H1 (cell line): ENCODE measurements around the gene MMP11. TPM values are rescaled to one million over a fixed set of nuclear protein-coding genes. Genes with fewer than 3 reads are reported as not detected.

Experiments used
- CTCF ChIA-PET: fragments of 300-600 bp; sonication (Branson Sonifier 250); formaldehyde crosslinking; loops from one replicate; lab custom pipeline; 2021; ENCODE audit not compliant: partially characterized antibody; lab: Charles Lee
- POLR2A ChIA-PET: fragments of 300-600 bp; sonication (Branson Sonifier 250); formaldehyde crosslinking; loops from one replicate; lab custom pipeline; 2021; ENCODE audit warnings: inconsistent platforms; ENCODE audit not compliant: partially characterized antibody; lab: Charles Lee
- DNase-seq, 2 experiments: peaks; one replicate each; pipeline versions ENCODE4 v3.0.0 to v3.0.0-alpha.2; 2010 to 2022; ENCODE audit warnings: low spot score in 2 of 2, low read depth in 1 of 2, mixed read lengths in 1 of 2
- FAIRE-seq: peaks from 2 replicates; lab custom pipeline; 2011; peaks lifted over from hg19 to GRCh38; lab: Jason Lieb, UNC
- H2AFZ ChIP-seq: 2 replicates; pipeline ENCODE4 v1.8.1; 2012; ENCODE audit warnings: low read length, inconsistent platforms
- H2AK5ac ChIP-seq: 2 replicates; pipeline ENCODE4 v1.6.1; 2013; ENCODE audit warnings: low read depth, low read length
- H2BK120ac ChIP-seq: replicated peaks from 2 replicates; pipeline ENCODE3; 2013; ENCODE audit warnings: low read depth, low read length, inconsistent platforms
- H2BK12ac ChIP-seq: 2 replicates; pipeline ENCODE4 v1.6.1; 2013; ENCODE audit warnings: low read depth, low read length
- H2BK15ac ChIP-seq: 2 replicates; pipeline ENCODE4 v1.6.1; 2013; ENCODE audit warnings: low read length
- H2BK20ac ChIP-seq: 2 replicates; pipeline ENCODE4 v1.6.1; 2013; ENCODE audit warnings: low read length
- H2BK5ac ChIP-seq: 2 replicates; pipeline ENCODE4 v1.6.1; 2013; ENCODE audit warnings: low read depth, low read length
- H3K14ac ChIP-seq: 2 replicates; pipeline ENCODE4 v1.6.1; 2013; ENCODE audit warnings: inconsistent platforms; ENCODE audit not compliant: insufficient read length
- H3K18ac ChIP-seq: 2 replicates; pipeline ENCODE4 v1.6.1; 2013; ENCODE audit warnings: low read length; ENCODE audit errors: extremely low read depth
- H3K23ac ChIP-seq: 2 replicates; pipeline ENCODE4 v1.6.1; 2013; ENCODE audit warnings: inconsistent platforms; ENCODE audit not compliant: insufficient read length
- H3K23me2 ChIP-seq: 2 replicates; pipeline ENCODE4 v1.6.1; 2013; ENCODE audit warnings: low read depth, low read length
- H3K27ac ChIP-seq: 2 replicates; pipeline ENCODE4 v1.6.1; 2011; ENCODE audit warnings: low read depth, low read length, inconsistent platforms
- H3K27me3 ChIP-seq, 4 experiments: replicated peaks in 1 of 4; 1 replicate in 1 of 4; 2 replicates in 3 of 4; pipeline versions ENCODE4 v1.6.1 to v1.8.1; 2011 to 2013; ENCODE audit warnings: low read length in 3 of 4, mild to moderate bottlenecking in 3 of 4, inconsistent platforms in 2 of 4, mixed read lengths in 2 of 4, moderate library complexity in 1 of 4; ENCODE audit not compliant: control insufficient read depth in 3 of 4, insufficient read depth in 3 of 4; ENCODE audit errors: extremely low read depth in 1 of 4
- H3K36me3 ChIP-seq, 4 experiments: 2 replicates each; pipeline versions ENCODE4 v1.6.1 to v1.8.1; 2011 to 2013; ENCODE audit warnings: mild to moderate bottlenecking in 4 of 4, low read length in 3 of 4, moderate library complexity in 2 of 4, control low read depth in 1 of 4, inconsistent platforms in 1 of 4; ENCODE audit not compliant: insufficient read depth in 4 of 4, control insufficient read depth in 2 of 4
- H3K4ac ChIP-seq: replicated peaks from 2 replicates; pipeline ENCODE3; 2013; ENCODE audit warnings: low read length, low read depth, mixed read lengths, inconsistent platforms; ENCODE audit not compliant: insufficient read length
- H3K4me1 ChIP-seq, 4 experiments: replicated peaks in 1 of 4; 1 replicate in 1 of 4; 2 replicates in 3 of 4; pipeline versions ENCODE4 v1.6.1 to v1.8.1; 2011 to 2013; ENCODE audit warnings: low read length in 3 of 4, inconsistent platforms in 2 of 4, mixed read lengths in 1 of 4; ENCODE audit not compliant: insufficient read depth in 4 of 4, control insufficient read depth in 3 of 4
- H3K4me2 ChIP-seq, 2 experiments: 2 replicates each; pipeline versions ENCODE4 v1.6.1 to v1.8.1; 2011 to 2013; ENCODE audit warnings: low read depth in 2 of 2, low read length in 2 of 2, control low read depth in 1 of 2, inconsistent platforms in 1 of 2, mild to moderate bottlenecking in 1 of 2; ENCODE audit not compliant: insufficient read depth in 1 of 2
- H3K4me3 ChIP-seq, 4 experiments: fragments of 200-600, 300-600 bp in 1 of 4; sonication (generic), shearing (Covaris generic), sonication (Bioruptor Twin) in 1 of 4; 2 replicates each; pipeline versions ENCODE4 v1.5.1 to v1.8.1; 2011 to 2016; ENCODE audit warnings: low read length in 4 of 4, low read depth in 3 of 4, control low read depth in 2 of 4, inconsistent platforms in 2 of 4, mild to moderate bottlenecking in 2 of 4, mixed read lengths in 1 of 4, moderate library complexity in 1 of 4; ENCODE audit not compliant: insufficient read depth in 2 of 4; ENCODE audit errors: extremely low read depth in 1 of 4
- H3K56ac ChIP-seq: replicated peaks from 2 replicates; pipeline ENCODE3; 2013; ENCODE audit warnings: low read depth, mild to moderate bottlenecking, mixed read lengths, low read length, inconsistent platforms; ENCODE audit not compliant: insufficient read length
- H3K79me1 ChIP-seq: 2 replicates; pipeline ENCODE4 v1.6.1; 2013; ENCODE audit warnings: low read depth, low read length, control low read depth
- H3K79me2 ChIP-seq, 2 experiments: 2 replicates each; pipeline versions ENCODE4 v1.6.1 to v1.8.1; 2012 to 2013; ENCODE audit warnings: low read length in 2 of 2, mild to moderate bottlenecking in 2 of 2, inconsistent platforms in 1 of 2; ENCODE audit not compliant: insufficient read depth in 2 of 2, control insufficient read depth in 1 of 2
- H3K9ac ChIP-seq, 4 experiments: replicated peaks in 1 of 4; 1 replicate in 1 of 4; 2 replicates in 3 of 4; pipeline versions ENCODE4 v1.6.1 to v1.8.1; 2011 to 2013; ENCODE audit warnings: low read depth in 3 of 4, low read length in 3 of 4, control low read depth in 2 of 4, mild to moderate bottlenecking in 2 of 4, moderate library complexity in 2 of 4, inconsistent platforms in 1 of 4; ENCODE audit errors: extremely low read depth in 1 of 4
- H3K9me3 ChIP-seq, 2 experiments: 2 replicates each; pipeline versions ENCODE4 v1.6.1 to v1.8.1; 2012 to 2013; ENCODE audit warnings: mild to moderate bottlenecking in 2 of 2, moderate library complexity in 2 of 2, control low read depth in 1 of 2, inconsistent platforms in 1 of 2, low read depth in 1 of 2, low read length in 1 of 2, mixed read lengths in 1 of 2; ENCODE audit not compliant: insufficient read depth in 2 of 2
- H4K20me1 ChIP-seq, 2 experiments: replicated peaks in 1 of 2; 2 replicates each; pipeline versions ENCODE3 to v1.8.1; 2011 to 2013; ENCODE audit warnings: inconsistent platforms in 2 of 2, low read length in 2 of 2, mild to moderate bottlenecking in 1 of 2; ENCODE audit not compliant: insufficient read depth in 2 of 2, control insufficient read depth in 1 of 2
- H4K5ac ChIP-seq: 2 replicates; pipeline ENCODE4 v1.6.1; 2013; ENCODE audit warnings: low read length, low read depth, mixed read lengths, inconsistent platforms; ENCODE audit not compliant: insufficient read length
- H4K8ac ChIP-seq: 2 replicates; pipeline ENCODE4 v1.8.0; 2013; ENCODE audit warnings: mild to moderate bottlenecking, moderate library complexity, low read length, inconsistent platforms; ENCODE audit not compliant: insufficient read depth; ENCODE audit errors: extremely low read depth
- H4K91ac ChIP-seq: replicated peaks from 2 replicates; pipeline ENCODE3; 2013; ENCODE audit warnings: low read length, mixed read lengths, inconsistent platforms; ENCODE audit not compliant: insufficient read length
- ASH2L ChIP-seq: fragments of 200-600, 300-600 bp; sonication (generic); IDR thresholded peaks from one replicate; pipeline ENCODE4 v1.7.1; 2017; ENCODE audit warnings: low read length
- FOSL1 ChIP-seq: IDR thresholded peaks from 2 replicates; pipeline ENCODE4 v1.6.1; 2011; ENCODE audit warnings: mild to moderate bottlenecking, low read depth, low read length, moderate library complexity; ENCODE audit not compliant: insufficient read depth
- GTF2F1 ChIP-seq: IDR thresholded peaks from 2 replicates; pipeline ENCODE4 v1.6.1; 2012; ENCODE audit warnings: low read depth, low read length, improper control_type of control experiment, borderline replicate concordance
- HDAC2 ChIP-seq, 2 experiments: fragments of 300-600 bp in 1 of 2; sonication (generic) in 1 of 2; IDR thresholded peaks; 2 replicates each; pipeline ENCODE4 v1.6.1; 2011 to 2012; ENCODE audit warnings: low read depth in 2 of 2, low read length in 2 of 2, mild to moderate bottlenecking in 2 of 2, moderate library complexity in 2 of 2, borderline replicate concordance in 1 of 2, inconsistent platforms in 1 of 2
- RXRA ChIP-seq: IDR thresholded peaks from 2 replicates; pipeline ENCODE4 v1.6.1; 2011; ENCODE audit warnings: low read depth, mild to moderate bottlenecking, low read length, moderate library complexity; ENCODE audit not compliant: insufficient read depth
- WGBS, 2 experiments: shearing (Covaris generic) in 1 of 2; methylation state at CpG; one replicate each; pipeline versions ENCODE4 v1.1.6 to v1.1.7; 2013 to 2015; ENCODE audit warnings: low lambda C conversion rate in 2 of 2, mixed read lengths in 2 of 2, inconsistent platforms in 1 of 2, low coverage in 1 of 2, missing lambda C conversion rate in 1 of 2; ENCODE audit not compliant: insufficient replicate concordance in 2 of 2, insufficient coverage in 1 of 2, insufficient read length in 1 of 2; ENCODE audit errors: extremely low coverage in 1 of 2, missing lambda C conversion rate in 1 of 2; 5-methylcytosine and 5-hydroxymethylcytosine counted together
- polyA plus RNA-seq, 7 experiments: library from polyadenylated mRNA; depleted of rRNA in 3 of 7; stranded (reverse) in 5 of 7; unstranded in 2 of 7; fragments of >200 nt in 5 of 7; fragments of 200-250 nt in 2 of 7; gene quantifications; 1 replicate in 5 of 7; 2 replicates in 1 of 7; 4 replicates in 1 of 7; pipeline versions ENCODE4 v1.2.1 to v1.2.3, GENCODE V29; 2011 to 2013; ENCODE audit warnings: missing spikeins in 2 of 7, mixed read lengths in 2 of 7
- total RNA-seq: library from RNA; stranded (reverse); fragmentation: NEBNext Ultra II Directional; extraction: Animal tissue kit (Norgen Biotek cat#: 25700); gene quantifications from 2 replicates; pipeline ENCODE4 v1.2.1, GENCODE V29; 2021
- TF ChIP-seq, protein P1 (sequence below): IDR thresholded peaks from 2 replicates; pipeline ENCODE4 v1.6.1; 2012; ENCODE audit warnings: inconsistent platforms

The MMP11 gene
- total and polyA plus RNA-seq, 2 of the 8 experiments (the other 6 are each of a cell fraction or from before 2014, with no cell fraction given) = 10.2 to 18.3 TPM

DNA sequence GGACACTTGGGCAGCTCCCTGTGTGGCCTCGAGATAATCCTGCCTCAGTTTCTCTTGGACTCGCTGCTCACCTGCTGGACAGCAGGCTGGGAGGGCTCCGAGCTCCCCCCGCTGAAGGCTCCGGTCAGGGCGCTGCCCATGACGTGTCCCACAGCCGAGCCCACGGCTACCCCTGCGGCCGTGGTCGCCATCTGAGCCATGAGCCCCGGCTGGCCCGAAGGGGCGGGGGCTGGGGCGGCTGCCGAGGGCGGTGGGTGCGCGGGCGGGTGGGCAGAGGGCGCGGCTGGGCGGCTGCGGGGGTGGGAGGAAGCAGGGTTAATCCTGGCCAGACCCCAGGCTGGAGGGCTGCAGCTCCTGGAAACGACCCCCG lies 5.4 kb upstream of the MMP11 start:
- H3K23ac ChIP-seq = no peak overlapping the region
- H3K18ac ChIP-seq = no peak overlapping the region
- peak overlapping the region; percentile 87 for H4K91ac ChIP-seq
- no peaks in the 10 kb centered on the region for H3K79me2 ChIP-seq
- no peak overlapping the region for H2BK20ac ChIP-seq
- POLR2A ChIA-PET = interaction anchor here (0.6 to 4.5 kb wide), 15 partner anchors 8 to 126 kb away, joined by 3 to 22 read pairs (median 3); partner anchors contain the start of genes MIF, SMARCB1, VPREB3 and ZNF70
- peaks cover 0 to 16% of the 10 kb centered on the region in 2 experiments for H4K20me1 ChIP-seq
- no peak overlapping the region for H2AFZ ChIP-seq
- H3K4me3 ChIP-seq = peak overlapping the region; percentile 63 to 96 (median 74)
- H4K5ac ChIP-seq = no peak overlapping the region
- H3K27me3 ChIP-seq = peaks cover 0 to 13% (median 9%) of the 10 kb centered on the region in 4 experiments; a peak in 6 of 7 replicates
- CTCF ChIA-PET = interaction anchor here (0.7 to 9.6 kb wide), 15 partner anchors 12 to 173 kb away, joined by 3 to 73 read pairs (median 3); partner anchors contain the start of genes SMARCB1 and ZNF70
- H3K79me1 ChIP-seq = no peaks in the 10 kb centered on the region
- H3K9ac ChIP-seq = peak overlapping the region in 2 of 4 experiments; percentile 20 to 39; a peak in 1 of 7 replicates
- no peak overlapping the region for H2BK15ac ChIP-seq
- no peak overlapping the region for H3K14ac ChIP-seq
- H3K36me3 ChIP-seq = no peaks in the 10 kb centered on the region
- peak overlapping the region; percentile 48 for H3K4ac ChIP-seq
- no peaks in the 10 kb centered on the region for H3K9me3 ChIP-seq
- no peak overlapping the region for H3K56ac ChIP-seq
- peak overlapping the region; percentile 73 to 99 for H3K4me2 ChIP-seq
- no peak overlapping the region for H4K8ac ChIP-seq
- H2BK5ac ChIP-seq = no peak overlapping the region; the same call in 1 of the 2 replicates
- H3K4me1 ChIP-seq = peaks cover 0 to 32% (median 21%) of the 10 kb centered on the region in 4 experiments; a peak in 6 of 7 replicates
- 13% methylated on average over 11 of the region's 27 CpGs; no CpG with 5 or more reads in 1 of the 2 experiments for WGBS, 2 experiments
- H3K23me2 ChIP-seq = peaks cover 11% of the 10 kb centered on the region
- H2BK120ac ChIP-seq = no peak overlapping the region
- FAIRE-seq (no peak), DNase-seq (no peak)
- no peak overlapping the region; the same call in 1 of the 2 replicates for H2BK12ac ChIP-seq
- H3K27ac ChIP-seq = no peak overlapping the region
- H2AK5ac ChIP-seq = no peak overlapping the region
- TF ChIP-seq, protein P1, sequence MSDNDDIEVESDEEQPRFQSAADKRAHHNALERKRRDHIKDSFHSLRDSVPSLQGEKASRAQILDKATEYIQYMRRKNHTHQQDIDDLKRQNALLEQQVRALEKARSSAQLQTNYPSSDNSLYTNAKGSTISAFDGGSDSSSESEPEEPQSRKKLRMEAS = no peak
- TF ChIP-seq RXRA = no peak
- TF ChIP-seq HDAC2 (IDR thresholded peaks at IDR 0.05; ENCODE audit: borderline replicate concordance in 1 of 2, low read depth in 2 of 2, low read length in 2 of 2) = no peak
- TF ChIP-seq GTF2F1 = no peak
- TF ChIP-seq FOSL1 = no peak
- no peak for TF ChIP-seq ASH2L
